ENCODE results near the gene PCCB.

DNA sequence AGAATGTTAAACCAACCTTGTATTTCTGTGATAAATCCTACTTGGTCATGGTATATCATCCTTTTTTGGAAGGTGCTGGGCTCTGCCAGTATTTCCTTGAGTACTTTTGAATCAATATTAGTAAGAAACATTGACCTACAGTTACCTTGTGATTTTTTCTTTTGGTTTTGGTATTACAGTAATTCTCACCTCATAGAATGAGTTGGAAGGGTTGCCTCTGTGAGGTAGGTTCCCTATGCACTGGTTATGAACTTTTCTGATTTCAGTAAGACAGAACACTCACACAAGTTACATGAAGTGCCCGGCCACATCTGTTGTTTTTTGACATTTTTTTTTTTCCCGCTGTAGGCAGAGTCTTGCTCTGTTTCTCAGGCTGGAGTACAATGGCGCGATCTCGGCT is 20.0 kb downstream of the PCCB start:
- no peak for TF ChIP-seq EZH2 (IDR thresholded peaks at IDR 0.05; ENCODE audit: low read depth)
- TF ChIP-seq, protein P1, sequence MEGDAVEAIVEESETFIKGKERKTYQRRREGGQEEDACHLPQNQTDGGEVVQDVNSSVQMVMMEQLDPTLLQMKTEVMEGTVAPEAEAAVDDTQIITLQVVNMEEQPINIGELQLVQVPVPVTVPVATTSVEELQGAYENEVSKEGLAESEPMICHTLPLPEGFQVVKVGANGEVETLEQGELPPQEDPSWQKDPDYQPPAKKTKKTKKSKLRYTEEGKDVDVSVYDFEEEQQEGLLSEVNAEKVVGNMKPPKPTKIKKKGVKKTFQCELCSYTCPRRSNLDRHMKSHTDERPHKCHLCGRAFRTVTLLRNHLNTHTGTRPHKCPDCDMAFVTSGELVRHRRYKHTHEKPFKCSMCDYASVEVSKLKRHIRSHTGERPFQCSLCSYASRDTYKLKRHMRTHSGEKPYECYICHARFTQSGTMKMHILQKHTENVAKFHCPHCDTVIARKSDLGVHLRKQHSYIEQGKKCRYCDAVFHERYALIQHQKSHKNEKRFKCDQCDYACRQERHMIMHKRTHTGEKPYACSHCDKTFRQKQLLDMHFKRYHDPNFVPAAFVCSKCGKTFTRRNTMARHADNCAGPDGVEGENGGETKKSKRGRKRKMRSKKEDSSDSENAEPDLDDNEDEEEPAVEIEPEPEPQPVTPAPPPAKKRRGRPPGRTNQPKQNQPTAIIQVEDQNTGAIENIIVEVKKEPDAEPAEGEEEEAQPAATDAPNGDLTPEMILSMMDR (conservative IDR thresholded peaks at IDR 0.05), result no peak

All from PC-9 (cell line).